ENCODE measurements around the gene RGS12. TPM values are rescaled to one million over a fixed set of nuclear protein-coding genes. Genes with fewer than 3 reads are reported as not detected.

The RGS12 gene
- total RNA-seq, 1 experiment from 2014 or later, result 19.7 TPM

GRCh38 chr4:3283483-3283882, 9.3 kb upstream of the RGS12 start:
- H3K36me3 ChIP-seq (replicated peaks; ENCODE audit: control insufficient read depth, insufficient read depth, low read length), result no peaks in the 10 kb centered on the region
- no peak overlapping the region for H3K4me3 ChIP-seq (ENCODE audit: insufficient read depth, low read depth, low read length)
- H3K27me3 ChIP-seq (ENCODE audit: control insufficient read depth, insufficient read depth, low read length), result no peaks in the 10 kb centered on the region
- no peak for DNase-seq

- Histone ChIP-seq H3K36me3 (replicated peaks; ENCODE audit: control insufficient read depth, insufficient read depth, low read length) (no peaks in the 10 kb centered on the region), H3K4me3 (ENCODE audit: insufficient read depth, low read depth, low read length) (no peak overlapping the region), H3K27me3 (ENCODE audit: control insufficient read depth, insufficient read depth, low read length) (no peaks in the 10 kb centered on the region)
- peak; percentile 42 for DNase-seq
Observed at GRCh38 chr4:3283916-3284315, 8.9 kb upstream of the RGS12 start.

- Histone ChIP-seq H3K27me3 (ENCODE audit: control insufficient read depth, insufficient read depth, low read length) (0 out of 2 replicates have a peak, but pooled peaks cover 2% of the 10 kb centered on the region), H3K4me3 (ENCODE audit: insufficient read depth, low read depth, low read length) (no peak overlapping the region), H3K36me3 (replicated peaks; ENCODE audit: control insufficient read depth, insufficient read depth, low read length) (no peaks in the 10 kb centered on the region)
- DNase-seq, result no peak
Observed at GRCh38 chr4:3284734-3285557, 7.9 kb upstream of the RGS12 start.

- peak; percentile 41 for DNase-seq
- H3K27me3 ChIP-seq (ENCODE audit: control insufficient read depth, insufficient read depth, low read length), result peaks cover 3% of the 10 kb centered on the region; the same call in 1 of the 2 replicates
- H3K36me3 ChIP-seq (replicated peaks; ENCODE audit: control insufficient read depth, insufficient read depth, low read length), result no peaks in the 10 kb centered on the region
- no peak overlapping the region for H3K4me3 ChIP-seq (ENCODE audit: insufficient read depth, low read depth, low read length)
Observed at GRCh38 chr4:3285558-3286334, 7.1 kb upstream of the RGS12 start.

- peaks cover 9% of the 10 kb centered on the region for H3K27me3 ChIP-seq (ENCODE audit: control insufficient read depth, insufficient read depth, low read length)
- no peak overlapping the region for H3K4me3 ChIP-seq (ENCODE audit: insufficient read depth, low read depth, low read length)
- DNase-seq, result peak; percentile 61
Observed at GRCh38 chr4:3286335-3287175, 6.3 kb upstream of the RGS12 start.

GRCh38 chr4:3287271-3287971, 5.4 kb upstream of the RGS12 start:
- H3K27me3 ChIP-seq (ENCODE audit: control insufficient read depth, insufficient read depth, low read length), result peaks cover 12% of the 10 kb centered on the region
- no peaks in the 10 kb centered on the region for H3K36me3 ChIP-seq (replicated peaks; ENCODE audit: control insufficient read depth, insufficient read depth, low read length)
- H3K4me3 ChIP-seq (ENCODE audit: insufficient read depth, low read depth, low read length), result no peak overlapping the region
- DNase-seq, result no peak

More at GRCh38 chr4:3286335-3287175, 6.3 kb upstream of the RGS12 start:
- H3K36me3 ChIP-seq (replicated peaks; ENCODE audit: control insufficient read depth, insufficient read depth, low read length), result no peaks in the 10 kb centered on the region

- H3K4me3 ChIP-seq (ENCODE audit: insufficient read depth, low read depth, low read length), result no peak overlapping the region
- no peak for DNase-seq
- H3K36me3 ChIP-seq (replicated peaks; ENCODE audit: control insufficient read depth, insufficient read depth, low read length), result no peaks in the 10 kb centered on the region
- H3K27me3 ChIP-seq (ENCODE audit: control insufficient read depth, insufficient read depth, low read length), result peaks cover 12% of the 10 kb centered on the region
Observed at GRCh38 chr4:3287972-3288570, 4.8 kb upstream of the RGS12 start.

- no peak for DNase-seq
Observed at GRCh38 chr4:3288571-3289094, 4.2 kb upstream of the RGS12 start.

GRCh38 chr4:3290476-3290875, 2.3 kb upstream of the RGS12 start:
- no peaks in the 10 kb centered on the region for H3K36me3 ChIP-seq (replicated peaks; ENCODE audit: control insufficient read depth, insufficient read depth, low read length)
- H3K27me3 ChIP-seq (ENCODE audit: control insufficient read depth, insufficient read depth, low read length), result peaks cover 14% of the 10 kb centered on the region
- H3K4me3 ChIP-seq (ENCODE audit: insufficient read depth, low read depth, low read length), result no peak overlapping the region
- DNase-seq, result peak; percentile 25

More at GRCh38 chr4:3288571-3289094, 4.2 kb upstream of the RGS12 start:
- no peaks in the 10 kb centered on the region for H3K36me3 ChIP-seq (replicated peaks; ENCODE audit: control insufficient read depth, insufficient read depth, low read length)
- H3K4me3 ChIP-seq (ENCODE audit: insufficient read depth, low read depth, low read length), result no peak overlapping the region
- peaks cover 14% of the 10 kb centered on the region for H3K27me3 ChIP-seq (ENCODE audit: control insufficient read depth, insufficient read depth, low read length)

GRCh38 chr4:3290889-3291321, 1.9 kb upstream of the RGS12 start:
- H3K4me3 ChIP-seq (ENCODE audit: insufficient read depth, low read depth, low read length), result no peak overlapping the region
- H3K36me3 ChIP-seq (replicated peaks; ENCODE audit: control insufficient read depth, insufficient read depth, low read length), result no peaks in the 10 kb centered on the region

GRCh38 chr4:3291411-3291968, 1.3 kb upstream of the RGS12 start:
- Histone ChIP-seq H3K4me3 (ENCODE audit: insufficient read depth, low read depth, low read length) (peak overlapping the region; percentile 55), H3K27me3 (ENCODE audit: control insufficient read depth, insufficient read depth, low read length) (peaks cover 14% of the 10 kb centered on the region), H3K36me3 (replicated peaks; ENCODE audit: control insufficient read depth, insufficient read depth, low read length) (no peaks in the 10 kb centered on the region)
- peak; percentile 78 for DNase-seq

More at GRCh38 chr4:3290889-3291321, 1.9 kb upstream of the RGS12 start:
- peaks cover 14% of the 10 kb centered on the region for H3K27me3 ChIP-seq (ENCODE audit: control insufficient read depth, insufficient read depth, low read length)
- peak; percentile 59 for DNase-seq

GRCh38 chr4:3291969-3292570, 751 bp upstream of the RGS12 start:
- H3K27me3 ChIP-seq (ENCODE audit: control insufficient read depth, insufficient read depth, low read length), result peaks cover 14% of the 10 kb centered on the region
- DNase-seq, result peak; percentile 86
- no peaks in the 10 kb centered on the region for H3K36me3 ChIP-seq (replicated peaks; ENCODE audit: control insufficient read depth, insufficient read depth, low read length)
- H3K4me3 ChIP-seq (ENCODE audit: insufficient read depth, low read depth, low read length), result peak overlapping the region; percentile 55
